GM23248 (cell line): ENCODE results near the gene PADI3.

ENCODE experiments used
- EZH2 ChIP-seq: fragments of 200-600 bp; sonication (generic); IDR thresholded peaks from 2 replicates; pipeline ENCODE4 v1.6.1; 2018; ENCODE audit warnings: antibody characterized with exemption, mild to moderate bottlenecking; ENCODE audit not compliant: insufficient read depth, poor library complexity, severe bottlenecking
- EZH2phosphoT487 ChIP-seq: fragments of 200-600 bp; sonication (generic); IDR thresholded peaks from 2 replicates; pipeline ENCODE4 v1.6.1; 2018; ENCODE audit warnings: antibody characterized with exemption, moderate library complexity, mild to moderate bottlenecking, low read depth; ENCODE audit not compliant: insufficient read depth

DNA sequence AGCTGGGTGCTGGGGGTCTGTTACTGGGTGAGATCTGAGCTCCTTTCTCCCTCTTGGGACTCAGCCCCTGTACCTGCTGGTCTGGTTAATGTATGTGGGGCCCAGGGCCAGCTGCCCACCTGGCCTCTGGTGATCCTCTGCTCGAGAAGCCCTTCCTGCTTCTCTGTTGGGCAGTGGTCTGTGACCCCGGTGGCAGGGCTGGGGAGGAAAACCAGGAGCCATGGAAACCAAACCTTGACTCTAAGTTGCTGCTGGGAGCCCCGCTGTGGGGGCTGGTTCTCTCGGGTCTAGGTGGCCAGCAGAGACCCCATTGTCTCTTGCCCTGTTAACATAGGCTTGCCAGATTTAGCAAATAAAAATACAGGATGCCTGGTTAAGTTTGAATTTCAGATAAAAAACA, 42.7 kb upstream of the PADI3 start:
- TF ChIP-seq EZH2phosphoT487 (no peak), EZH2 (no peak)
